Liver (tissue), 3 donors: Measurements from ENCODE around the gene NLGN3.

Source experiments
- GABPA ChIP-seq, 2 donors: IDR thresholded peaks in 1 of 2; conservative IDR thresholded peaks in 1 of 2; 2 replicates each; pipeline ENCODE4 v1.6.1; 2016; ENCODE audit warnings: antibody characterized with exemption in 2 of 2, mild to moderate bottlenecking in 1 of 2, moderate library complexity in 1 of 2
- RAD21 ChIP-seq, 2 donors: IDR thresholded peaks; 2 replicates each; pipeline ENCODE4 v1.6.1; 2016; ENCODE audit warnings: antibody characterized with exemption in 2 of 2, mild to moderate bottlenecking in 2 of 2
- REST ChIP-seq: IDR thresholded peaks from 2 replicates; pipeline ENCODE4 v1.6.1; 2016; ENCODE audit warnings: antibody characterized with exemption, mild to moderate bottlenecking
- SP1 ChIP-seq: IDR thresholded peaks from 2 replicates; pipeline ENCODE4 v1.6.1; 2018; ENCODE audit warnings: antibody characterized with exemption, mild to moderate bottlenecking
- TF ChIP-seq, protein P1 (sequence below): IDR thresholded peaks from 2 replicates; pipeline ENCODE4 v1.6.1; 2016; ENCODE audit warnings: antibody characterized with exemption
- TF ChIP-seq, protein P2 (sequence below): fragments of 150-350 bp; IDR thresholded peaks from 2 replicates; pipeline ENCODE4 v1.5.1; 2017; ENCODE audit warnings: improper control_type of control experiment, low read depth, low read length; ENCODE audit not compliant: missing input control
- TF ChIP-seq, protein P3 (sequence below): IDR thresholded peaks from 2 replicates; pipeline ENCODE4 v1.6.1; 2016; ENCODE audit warnings: antibody characterized with exemption
- donor health status: healthy.
- donor health status: healthy.

GRCh38 chrX:71107245-71107644, 37.4 kb upstream of the NLGN3 start:
- no peak for TF ChIP-seq RAD21 (IDR thresholded peaks at IDR 0.05)
- TF ChIP-seq SP1, result no peak
- TF ChIP-seq, protein P1, sequence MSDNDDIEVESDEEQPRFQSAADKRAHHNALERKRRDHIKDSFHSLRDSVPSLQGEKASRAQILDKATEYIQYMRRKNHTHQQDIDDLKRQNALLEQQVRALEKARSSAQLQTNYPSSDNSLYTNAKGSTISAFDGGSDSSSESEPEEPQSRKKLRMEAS, result no peak
- no peak for TF ChIP-seq GABPA (IDR thresholded peaks at IDR 0.05 in 1 of 2, conservative IDR thresholded peaks at IDR 0.05 in 1 of 2)
- TF ChIP-seq, protein P2, sequence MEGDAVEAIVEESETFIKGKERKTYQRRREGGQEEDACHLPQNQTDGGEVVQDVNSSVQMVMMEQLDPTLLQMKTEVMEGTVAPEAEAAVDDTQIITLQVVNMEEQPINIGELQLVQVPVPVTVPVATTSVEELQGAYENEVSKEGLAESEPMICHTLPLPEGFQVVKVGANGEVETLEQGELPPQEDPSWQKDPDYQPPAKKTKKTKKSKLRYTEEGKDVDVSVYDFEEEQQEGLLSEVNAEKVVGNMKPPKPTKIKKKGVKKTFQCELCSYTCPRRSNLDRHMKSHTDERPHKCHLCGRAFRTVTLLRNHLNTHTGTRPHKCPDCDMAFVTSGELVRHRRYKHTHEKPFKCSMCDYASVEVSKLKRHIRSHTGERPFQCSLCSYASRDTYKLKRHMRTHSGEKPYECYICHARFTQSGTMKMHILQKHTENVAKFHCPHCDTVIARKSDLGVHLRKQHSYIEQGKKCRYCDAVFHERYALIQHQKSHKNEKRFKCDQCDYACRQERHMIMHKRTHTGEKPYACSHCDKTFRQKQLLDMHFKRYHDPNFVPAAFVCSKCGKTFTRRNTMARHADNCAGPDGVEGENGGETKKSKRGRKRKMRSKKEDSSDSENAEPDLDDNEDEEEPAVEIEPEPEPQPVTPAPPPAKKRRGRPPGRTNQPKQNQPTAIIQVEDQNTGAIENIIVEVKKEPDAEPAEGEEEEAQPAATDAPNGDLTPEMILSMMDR, result no peak
- TF ChIP-seq, protein P3, sequence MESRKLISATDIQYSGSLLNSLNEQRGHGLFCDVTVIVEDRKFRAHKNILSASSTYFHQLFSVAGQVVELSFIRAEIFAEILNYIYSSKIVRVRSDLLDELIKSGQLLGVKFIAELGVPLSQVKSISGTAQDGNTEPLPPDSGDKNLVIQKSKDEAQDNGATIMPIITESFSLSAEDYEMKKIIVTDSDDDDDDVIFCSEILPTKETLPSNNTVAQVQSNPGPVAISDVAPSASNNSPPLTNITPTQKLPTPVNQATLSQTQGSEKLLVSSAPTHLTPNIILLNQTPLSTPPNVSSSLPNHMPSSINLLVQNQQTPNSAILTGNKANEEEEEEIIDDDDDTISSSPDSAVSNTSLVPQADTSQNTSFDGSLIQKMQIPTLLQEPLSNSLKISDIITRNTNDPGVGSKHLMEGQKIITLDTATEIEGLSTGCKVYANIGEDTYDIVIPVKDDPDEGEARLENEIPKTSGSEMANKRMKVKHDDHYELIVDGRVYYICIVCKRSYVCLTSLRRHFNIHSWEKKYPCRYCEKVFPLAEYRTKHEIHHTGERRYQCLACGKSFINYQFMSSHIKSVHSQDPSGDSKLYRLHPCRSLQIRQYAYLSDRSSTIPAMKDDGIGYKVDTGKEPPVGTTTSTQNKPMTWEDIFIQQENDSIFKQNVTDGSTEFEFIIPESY, result no peak
- no peak for TF ChIP-seq REST
